Effector CD8-positive, alpha-beta T cell (primary cell): ENCODE data around the gene BBS9.

ENCODE experiments used
- DNase-seq: peaks from one replicate; lab custom pipeline; 2025; lab: John Stamatoyannopoulos, UW

The BBS9 gene

GRCh38 chr7:33547880-33548279 is 418.5 kb downstream of the BBS9 start:
- DNase-seq, result no peak

GRCh38 chr7:33550363-33550762 is 421.0 kb downstream of the BBS9 start:
- DNase-seq, result no peak

GRCh38 chr7:33550979-33551378 is 421.6 kb downstream of the BBS9 start:
- DNase-seq, result no peak

GRCh38 chr7:33554046-33554445 is 424.7 kb downstream of the BBS9 start:
- DNase-seq, result no peak

- DNase-seq, result no peak
Measured at GRCh38 chr7:33554576-33554975, 425.2 kb downstream of the BBS9 start.

GRCh38 chr7:33556472-33556871 is 427.1 kb downstream of the BBS9 start:
- no peak for DNase-seq

GRCh38 chr7:33558549-33559323 is 429.4 kb downstream of the BBS9 start:
- DNase-seq, result no peak

GRCh38 chr7:33559324-33559710 is 430.0 kb downstream of the BBS9 start:
- no peak for DNase-seq

- no peak for DNase-seq
Measured at GRCh38 chr7:33562996-33563395, 433.6 kb downstream of the BBS9 start.

- DNase-seq, result no peak
Measured at GRCh38 chr7:33563651-33564050, 434.3 kb downstream of the BBS9 start.

- DNase-seq, result no peak
Measured at GRCh38 chr7:33578166-33578565, 448.8 kb downstream of the BBS9 start.

- no peak for DNase-seq
Measured at GRCh38 chr7:33578881-33579672, 449.7 kb downstream of the BBS9 start.

GRCh38 chr7:33579673-33579960 is 450.3 kb downstream of the BBS9 start:
- no peak for DNase-seq

GRCh38 chr7:33581236-33581635 is 451.9 kb downstream of the BBS9 start:
- DNase-seq, result no peak

- no peak for DNase-seq
Measured at GRCh38 chr7:33582104-33582503, 452.7 kb downstream of the BBS9 start.

- no peak for DNase-seq
Measured at GRCh38 chr7:33582533-33582932, 453.2 kb downstream of the BBS9 start.

GRCh38 chr7:33589911-33590310 is 460.5 kb downstream of the BBS9 start:
- no peak for DNase-seq

- DNase-seq, result no peak
Measured at GRCh38 chr7:33590916-33591315, 461.6 kb downstream of the BBS9 start.

- no peak for DNase-seq
Measured at GRCh38 chr7:33591490-33591889, 462.1 kb downstream of the BBS9 start.

- no peak for DNase-seq
Measured at GRCh38 chr7:33592718-33593117, 463.4 kb downstream of the BBS9 start.

GRCh38 chr7:33593611-33594010 is 464.2 kb downstream of the BBS9 start:
- DNase-seq, result no peak

GRCh38 chr7:33596686-33597085 is 467.3 kb downstream of the BBS9 start:
- no peak for DNase-seq

- DNase-seq, result no peak
Measured at GRCh38 chr7:33597181-33597580, 467.8 kb downstream of the BBS9 start.

GRCh38 chr7:33601101-33601500 is 471.7 kb downstream of the BBS9 start:
- DNase-seq, result no peak
